CD4-positive, alpha-beta T cell (primary cell): ENCODE data around the gene NDRG3. TPM values are rescaled to one million over a fixed set of nuclear protein-coding genes. Genes with fewer than 3 reads are reported as not detected.

Experiments used
- ATAC-seq: fragments of 200-7000 bp; cut with Tn5 transposase; one replicate; pipeline ENCODE4 v1.10.0; 2022; ENCODE audit warnings: mild to moderate bottlenecking; ENCODE audit not compliant: poor library complexity
- CTCF ChIA-PET: fragments of 350-600 bp; sonication (Branson Sonifier 250); formaldehyde crosslinking; loops from one replicate; lab custom pipeline; 2021; ENCODE audit warnings: antibody characterized with exemption, inconsistent platforms; lab: Charles Lee
- POLR2A ChIA-PET: fragments of 350-600 bp; sonication (Branson Sonifier 250); formaldehyde crosslinking; loops from one replicate; lab custom pipeline; 2021; ENCODE audit warnings: antibody characterized with exemption, inconsistent platforms; lab: Charles Lee
- DNase-seq, 14 experiments: peaks; one replicate each; pipeline ENCODE4 v3.0.0-alpha.2; 2013 to 2020; ENCODE audit warnings: mixed read lengths in 2 of 14
- H3K27ac ChIP-seq, 2 donors: one replicate each; pipeline versions ENCODE4 v1.5.1 to v1.7.0; 2013; ENCODE audit warnings: low read length in 2 of 2, low read depth in 1 of 2, mild to moderate bottlenecking in 1 of 2
- H3K27me3 ChIP-seq, 2 experiments: 1 replicate in 1 of 2; 2 replicates in 1 of 2; pipeline versions ENCODE4 v1.6.1 to v1.7.0; 2013; ENCODE audit warnings: low read length in 2 of 2, control low read depth in 1 of 2, mild to moderate bottlenecking in 1 of 2, moderate library complexity in 1 of 2; ENCODE audit not compliant: insufficient read depth in 2 of 2, control insufficient read depth in 1 of 2
- H3K36me3 ChIP-seq: one replicate; pipeline ENCODE4 v1.6.1; 2013; ENCODE audit warnings: low read length, control low read depth; ENCODE audit not compliant: insufficient read depth
- H3K4me1 ChIP-seq: one replicate; pipeline ENCODE4 v1.6.1; 2013; ENCODE audit warnings: low read length, control low read depth; ENCODE audit not compliant: insufficient read depth
- H3K4me3 ChIP-seq: one replicate; pipeline ENCODE4 v1.5.1; 2013; ENCODE audit warnings: mild to moderate bottlenecking, low read length, moderate library complexity
- H3K9me3 ChIP-seq, 2 experiments: 1 replicate in 1 of 2; 2 replicates in 1 of 2; pipeline versions ENCODE4 v1.6.1 to v1.7.0; 2013; ENCODE audit warnings: low read length in 2 of 2, mild to moderate bottlenecking in 2 of 2, control low read depth in 1 of 2, moderate library complexity in 1 of 2; ENCODE audit not compliant: control insufficient read depth in 1 of 2, insufficient read depth in 1 of 2
- H3K27ac Mint-ChIP-seq: one replicate; pipeline ENCODE4 v1.8.0; 2020; ENCODE audit warnings: mixed read lengths
- H3K27me3 Mint-ChIP-seq: one replicate; pipeline ENCODE4 v1.8.0; 2021; ENCODE audit warnings: mixed read lengths
- H3K36me3 Mint-ChIP-seq: one replicate; pipeline ENCODE4 v1.8.0; 2021; ENCODE audit warnings: low read depth, mixed read lengths
- H3K4me1 Mint-ChIP-seq: one replicate; pipeline ENCODE4 v1.8.0; 2021; ENCODE audit warnings: low read depth, mixed read lengths
- H3K4me3 Mint-ChIP-seq: one replicate; pipeline ENCODE4 v1.8.0; 2020; ENCODE audit warnings: mild to moderate bottlenecking, mixed read lengths
- H3K9me3 Mint-ChIP-seq: one replicate; pipeline ENCODE4 v1.8.0; 2020; ENCODE audit warnings: mixed read lengths
- CTCF ChIP-seq: fragments of 200-600 bp; IDR thresholded peaks from one replicate; pipeline ENCODE4 v1.8.0; 2022; ENCODE audit warnings: antibody characterized with exemption, mild to moderate bottlenecking
- intact Hi-C, 2 experiments: fragments of 100-400 bp; cut with DNase I in 1 of 2; cut with micrococcal nuclease in 1 of 2; formaldehyde crosslinking; loops; one replicate each; pipeline versions ENCODE4 v1.15.1 to v1.9.0; 2023 to 2025; cut with DNase I, micrococcal nuclease
- polyA plus RNA-seq, 2 donors: library from polyadenylated mRNA; unstranded; fragments of 120-200 nt; gene quantifications; one replicate each; pipeline ENCODE4 v1.2.1, GENCODE V29; 2013
- total RNA-seq, 174 experiments: library from RNA in 2 of 174; stranded (reverse) in 2 of 174; gene quantifications; one replicate each; pipeline ENCODE4 v1.2.3 and lab custom pipeline; 2021 to 2026

The NDRG3 gene
- total RNA-seq, result 10 to 100 TPM; 17.3 to 17.5 TPM
- 37.6 TPM for polyA plus RNA-seq (2013, experiment 1 of 2)
- polyA plus RNA-seq (2013, experiment 2 of 2), result 35.4 TPM
- 3.5 to 70.9 (median 39.0) reads per million in 172 experiments for total RNA-seq (lab: John Stamatoyannopoulos, UW)

- H3K27me3 Mint-ChIP-seq, result no peaks in the 10 kb centered on the region
- H3K9me3 Mint-ChIP-seq, result no peaks in the 10 kb centered on the region
- ChIA-PET POLR2A (interaction anchor here (0.6 to 4.3 kb wide), 13 partner anchors 9 to 286 kb away, joined by 3 to 48 read pairs (median 4); partner anchors contain the start of genes DSN1 and RAB5IF), CTCF (interaction anchor here (0.8 to 1.6 kb wide), 4 partner anchors 10 to 140 kb away, joined by 3 to 8 read pairs (median 4); partner anchors contain the start of genes DSN1 and RAB5IF)
- H3K4me3 ChIP-seq, result peak within 1 kb of the TSS; percentile 92
- H3K27me3 ChIP-seq, result no peaks in the 10 kb centered on the region
- H3K9me3 ChIP-seq, result no peaks in the 10 kb centered on the region
- peaks cover 22% of the 10 kb centered on the region for H3K4me1 ChIP-seq
- H3K4me1 Mint-ChIP-seq, result peaks cover 21% of the 10 kb centered on the region
- intact Hi-C loops, result loop anchor here (1.0 to 5.0 kb wide), 3 partner anchors 28 to 284 kb away; no protein-coding TSS in a partner anchor
- H3K27ac ChIP-seq, result peak within 1 kb of the TSS in 1 of 2 donors; percentile 49
- H3K36me3 Mint-ChIP-seq, result no peaks in the 10 kb centered on the region
- ATAC-seq (peak; percentile 98), DNase-seq (peak; percentile 84 to 97 (median 91))
- no peaks in the 10 kb centered on the region for H3K36me3 ChIP-seq
- H3K27ac Mint-ChIP-seq, result peak within 1 kb of the TSS; percentile 89
- H3K4me3 Mint-ChIP-seq, result peak within 1 kb of the TSS; percentile 90
- TF ChIP-seq CTCF, result no peak
These were observed at the start of gene NDRG3 for GRCh38 chr20:36745927-36746659. TSS of gene NDRG3 (minus strand) at chr20:36746090. CDS start at chr20:36721735, 24,355 bp downstream.

GRCh38 chr20:36794116-36794474 is 48.2 kb upstream of the NDRG3 start:
- Mint-ChIP-seq H3K36me3 (no peaks in the 10 kb centered on the region), H3K27me3 (no peaks in the 10 kb centered on the region), H3K4me1 (no peaks in the 10 kb centered on the region), H3K4me3 (no peak overlapping the region), H3K9me3 (no peaks in the 10 kb centered on the region), H3K27ac (no peak overlapping the region)
- no peak overlapping the region for H3K4me3 ChIP-seq
- ATAC-seq (no peak), DNase-seq (no peak)
- intact Hi-C loops, result no loop called here
- TF ChIP-seq CTCF, result no peak
- no peak overlapping the region for H3K27ac ChIP-seq
- no peaks in the 10 kb centered on the region for H3K4me1 ChIP-seq
- H3K9me3 ChIP-seq, result no peaks in the 10 kb centered on the region
- ChIA-PET POLR2A (no interaction called here), CTCF (no interaction called here)
- H3K27me3 ChIP-seq, result no peaks in the 10 kb centered on the region
- H3K36me3 ChIP-seq, result no peaks in the 10 kb centered on the region

- Mint-ChIP-seq H3K9me3 (no peaks in the 10 kb centered on the region), H3K27me3 (no peaks in the 10 kb centered on the region), H3K4me1 (no peaks in the 10 kb centered on the region), H3K36me3 (no peaks in the 10 kb centered on the region), H3K27ac (no peak overlapping the region), H3K4me3 (no peak overlapping the region)
- H3K27ac ChIP-seq, result no peak overlapping the region
- no peak for ATAC-seq
- TF ChIP-seq CTCF, result no peak
- no peak overlapping the region for H3K4me3 ChIP-seq
- no peaks in the 10 kb centered on the region for H3K36me3 ChIP-seq
- no peaks in the 10 kb centered on the region for H3K9me3 ChIP-seq
- DNase-seq, result no peak
- ChIA-PET POLR2A (no interaction called here), CTCF (no interaction called here)
- no peaks in the 10 kb centered on the region for H3K4me1 ChIP-seq
- intact Hi-C loops, result no loop called here
- no peaks in the 10 kb centered on the region for H3K27me3 ChIP-seq
These were observed 47.6 kb upstream of the NDRG3 start for GRCh38 chr20:36793294-36794115.
